Gastrocnemius medialis (tissue), 4 donors: ENCODE data around the gene TMEM87A. TPM values are rescaled to one million over a fixed set of nuclear protein-coding genes. Genes with fewer than 3 reads are reported as not detected.

Experiments
- ATAC-seq, 2 donors: fragments of 150-250 bp; one replicate each; pipeline ENCODE4 v1.9.1; 2016
- DNase-seq, 2 donors: peaks; one replicate each; pipeline ENCODE4 v3.0.0-alpha.2; 2019
- H3K27ac ChIP-seq, 4 donors: fragments of 200-600 bp; sonication (generic); 1 replicate in 1 of 4; 2 replicates in 3 of 4; pipeline ENCODE4 v1.5.1; 2016 to 2018; ENCODE audit warnings: mild to moderate bottlenecking in 2 of 4, moderate library complexity in 1 of 4
- H3K27me3 ChIP-seq, 3 donors: fragments of 200-600 bp; sonication (generic) in 2 of 3; 1 replicate in 1 of 3; 2 replicates in 2 of 3; pipeline versions ENCODE4 v1.5.1 to v1.6.0; 2016 to 2019; ENCODE audit warnings: mild to moderate bottlenecking in 1 of 3, moderate library complexity in 1 of 3
- H3K36me3 ChIP-seq, 2 donors: fragments of 200-600 bp; sonication (generic) in 1 of 2; one replicate each; pipeline ENCODE4 v1.5.1; 2017 to 2018
- H3K4me1 ChIP-seq, 2 donors: fragments of 200-600 bp; sonication (generic) in 1 of 2; one replicate each; pipeline ENCODE4 v1.5.1; 2016 to 2017; ENCODE audit warnings: mild to moderate bottlenecking in 2 of 2
- H3K4me3 ChIP-seq, 4 donors: fragments of 200-600 bp; sonication (generic) in 3 of 4; 1 replicate in 1 of 4; 2 replicates in 3 of 4; pipeline ENCODE4 v1.5.1; 2016 to 2019; ENCODE audit warnings: mild to moderate bottlenecking in 2 of 4
- H3K9me3 ChIP-seq, 3 donors: fragments of 200-600 bp; sonication (generic) in 2 of 3; 1 replicate in 1 of 3; 2 replicates in 2 of 3; pipeline ENCODE4 v1.5.1; 2016 to 2019
- POLR2A ChIP-seq, 2 donors: fragments of 450-650 bp; IDR thresholded peaks; one replicate each; pipeline ENCODE4 v1.6.1; 2017; ENCODE audit warnings: antibody characterized with exemption in 2 of 2, mild to moderate bottlenecking in 2 of 2, moderate library complexity in 2 of 2
- in situ Hi-C, 4 donors: fragments of 200-750 bp; cut with MboI; loops; one replicate each; pipeline versions ENCODE4 v1.15.0 to v1.8.0; 2017; ENCODE audit warnings: low sequenced_read_pairs in 4 of 4
- intact Hi-C: fragments of 100-400 bp; cut with DNase I; formaldehyde crosslinking; loops from one replicate; pipeline ENCODE4 v1.15.1; 2023; ENCODE audit warnings: low total_unique reads
- total RNA-seq, 4 donors: library from RNA; depleted of rRNA; stranded (reverse); fragments of >200 nt; gene quantifications; one replicate each; pipeline versions ENCODE4 v1.1.0 to v1.2.3, GENCODE V29; 2016
- TF ChIP-seq, protein P1 (sequence below), 5 experiments: fragments of 450-650 bp in 3 of 5; fragments of 200-600 bp in 2 of 5; sonication (generic) in 2 of 5; IDR thresholded peaks in 4 of 5; conservative IDR thresholded peaks in 1 of 5; 1 replicate in 4 of 5; 2 replicates in 1 of 5; pipeline ENCODE4 v1.5.1; 2016 to 2019; ENCODE audit warnings: antibody characterized with exemption in 5 of 5, mild to moderate bottlenecking in 3 of 5, moderate library complexity in 3 of 5

TMEM87A gene
- total RNA-seq, 4 donors from 2014 or later: 29.4 to 67.6 (median 37.4) TPM

DNA sequence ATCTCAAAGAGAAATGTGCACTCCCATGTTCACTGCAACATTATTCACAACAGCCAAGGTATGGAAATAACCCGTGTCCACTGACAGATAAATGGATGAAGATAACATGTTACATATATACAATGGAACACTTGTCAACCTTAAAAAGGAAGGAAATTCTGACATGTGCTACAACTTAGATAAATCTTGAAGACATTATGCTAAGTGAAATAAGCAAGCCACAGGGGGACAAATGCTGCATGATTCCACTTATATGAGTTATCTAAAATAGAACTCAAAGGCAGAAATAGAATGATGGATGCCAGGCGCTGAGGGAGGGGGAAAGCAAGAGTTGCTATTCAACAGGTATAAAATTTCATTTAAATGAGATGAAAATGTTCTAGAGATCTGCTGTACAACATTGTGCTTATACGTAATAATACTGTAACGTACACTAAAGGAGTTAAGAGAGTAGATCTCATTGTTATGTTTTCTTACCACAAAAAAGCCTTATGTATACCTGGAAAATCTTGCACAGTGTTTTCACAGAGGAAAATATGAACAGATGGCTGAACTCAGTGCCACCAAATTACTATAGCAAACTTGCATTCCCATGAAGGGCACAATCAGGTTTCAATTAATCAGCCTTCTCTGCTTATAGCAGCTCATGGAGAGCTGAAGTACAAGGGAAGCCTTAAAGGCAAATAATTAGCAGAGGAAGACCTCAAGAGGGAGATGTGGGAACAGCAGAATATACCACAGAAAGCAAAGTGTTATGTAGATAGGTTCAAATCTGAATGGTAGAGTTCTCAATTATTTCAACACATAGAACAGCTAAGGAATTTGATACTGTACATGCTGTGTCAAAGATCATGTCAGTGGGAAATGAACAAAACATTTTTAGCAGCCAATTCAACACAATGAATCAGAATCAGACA lies 57.1 kb downstream of the TMEM87A start:
- no peak for TF ChIP-seq POLR2A (IDR thresholded peaks at IDR 0.05)
- TF ChIP-seq, protein P1, sequence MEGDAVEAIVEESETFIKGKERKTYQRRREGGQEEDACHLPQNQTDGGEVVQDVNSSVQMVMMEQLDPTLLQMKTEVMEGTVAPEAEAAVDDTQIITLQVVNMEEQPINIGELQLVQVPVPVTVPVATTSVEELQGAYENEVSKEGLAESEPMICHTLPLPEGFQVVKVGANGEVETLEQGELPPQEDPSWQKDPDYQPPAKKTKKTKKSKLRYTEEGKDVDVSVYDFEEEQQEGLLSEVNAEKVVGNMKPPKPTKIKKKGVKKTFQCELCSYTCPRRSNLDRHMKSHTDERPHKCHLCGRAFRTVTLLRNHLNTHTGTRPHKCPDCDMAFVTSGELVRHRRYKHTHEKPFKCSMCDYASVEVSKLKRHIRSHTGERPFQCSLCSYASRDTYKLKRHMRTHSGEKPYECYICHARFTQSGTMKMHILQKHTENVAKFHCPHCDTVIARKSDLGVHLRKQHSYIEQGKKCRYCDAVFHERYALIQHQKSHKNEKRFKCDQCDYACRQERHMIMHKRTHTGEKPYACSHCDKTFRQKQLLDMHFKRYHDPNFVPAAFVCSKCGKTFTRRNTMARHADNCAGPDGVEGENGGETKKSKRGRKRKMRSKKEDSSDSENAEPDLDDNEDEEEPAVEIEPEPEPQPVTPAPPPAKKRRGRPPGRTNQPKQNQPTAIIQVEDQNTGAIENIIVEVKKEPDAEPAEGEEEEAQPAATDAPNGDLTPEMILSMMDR (IDR thresholded peaks at IDR 0.05 in 4 of 5, conservative IDR thresholded peaks at IDR 0.05 in 1 of 5): no peak
- Histone ChIP-seq H3K27me3 (no peaks in the 10 kb centered on the region), H3K9me3 (no peaks in the 10 kb centered on the region), H3K4me1 (no peaks in the 10 kb centered on the region), H3K27ac (no peak overlapping the region), H3K4me3 (no peak overlapping the region), H3K36me3 (peaks cover 3 to 60% of the 10 kb centered on the region in 2 donors)
- in situ Hi-C loops (no loop called here), intact Hi-C loops (no loop called here)
- ATAC-seq: peak in 1 of 2 donors; percentile 8
- no peak for DNase-seq

DNA sequence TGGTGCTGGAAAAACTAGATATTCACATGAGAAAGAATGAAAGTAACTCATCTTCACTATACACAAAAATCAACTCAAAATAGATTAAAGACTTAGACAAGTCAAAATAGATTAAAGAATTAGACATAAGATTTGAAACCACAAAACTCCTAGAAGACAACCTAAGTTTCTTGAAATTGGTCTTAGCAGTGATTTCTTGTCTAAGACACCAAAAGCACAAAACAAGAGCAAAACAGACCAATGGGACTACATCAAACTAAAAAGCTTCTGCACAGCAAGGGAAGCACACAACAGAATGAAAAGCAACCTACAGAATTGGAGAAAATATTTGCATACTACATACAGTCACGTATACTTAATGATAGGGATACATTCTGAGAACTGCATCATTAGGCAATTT lies 58.6 kb downstream of the TMEM87A start:
- intact Hi-C loops (no loop called here), in situ Hi-C loops (no loop called here)
- no peaks in the 10 kb centered on the region for H3K4me1 ChIP-seq
- no peaks in the 10 kb centered on the region for H3K9me3 ChIP-seq
- H3K4me3 ChIP-seq: no peak overlapping the region
- peaks cover 3 to 64% of the 10 kb centered on the region in 2 donors for H3K36me3 ChIP-seq
- no peak for TF ChIP-seq POLR2A (IDR thresholded peaks at IDR 0.05)
- TF ChIP-seq, protein P1 (IDR thresholded peaks at IDR 0.05 in 4 of 5, conservative IDR thresholded peaks at IDR 0.05 in 1 of 5): no peak
- no peak overlapping the region for H3K27ac ChIP-seq
- no peak for ATAC-seq
- H3K27me3 ChIP-seq: no peaks in the 10 kb centered on the region
- no peak for DNase-seq

DNA sequence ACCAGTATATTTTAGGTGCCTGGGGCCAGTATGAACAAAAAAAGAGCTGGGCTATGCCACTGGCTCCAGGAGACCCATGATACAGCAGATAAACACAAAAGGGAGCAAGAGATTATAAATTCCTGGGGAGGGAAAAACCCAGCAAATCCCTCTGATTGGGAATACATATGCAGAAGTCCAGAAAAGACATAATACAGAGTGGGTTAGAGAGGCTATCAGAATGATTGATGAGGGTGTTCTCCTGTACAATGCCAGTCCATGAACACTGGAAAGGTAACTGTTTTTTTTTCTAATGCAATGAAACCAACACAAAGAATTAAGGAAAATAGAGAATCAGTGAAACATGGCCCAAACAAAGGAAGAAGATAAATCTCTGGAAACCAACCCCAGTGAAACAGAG lies 59.7 kb downstream of the TMEM87A start:
- intact Hi-C loops: no loop called here
- H3K9me3 ChIP-seq: no peaks in the 10 kb centered on the region
- ATAC-seq: no peak
- H3K36me3 ChIP-seq: peaks cover 0 to 60% of the 10 kb centered on the region in 2 donors
- in situ Hi-C loops: no loop called here
- H3K4me3 ChIP-seq: no peak overlapping the region
- peaks cover 0 to 2% of the 10 kb centered on the region in 2 donors for H3K4me1 ChIP-seq
- no peak for DNase-seq
- no peaks in the 10 kb centered on the region for H3K27me3 ChIP-seq
- no peak overlapping the region for H3K27ac ChIP-seq
- TF ChIP-seq, protein P1 (IDR thresholded peaks at IDR 0.05 in 4 of 5, conservative IDR thresholded peaks at IDR 0.05 in 1 of 5): no peak
- no peak for TF ChIP-seq POLR2A (IDR thresholded peaks at IDR 0.05)

DNA sequence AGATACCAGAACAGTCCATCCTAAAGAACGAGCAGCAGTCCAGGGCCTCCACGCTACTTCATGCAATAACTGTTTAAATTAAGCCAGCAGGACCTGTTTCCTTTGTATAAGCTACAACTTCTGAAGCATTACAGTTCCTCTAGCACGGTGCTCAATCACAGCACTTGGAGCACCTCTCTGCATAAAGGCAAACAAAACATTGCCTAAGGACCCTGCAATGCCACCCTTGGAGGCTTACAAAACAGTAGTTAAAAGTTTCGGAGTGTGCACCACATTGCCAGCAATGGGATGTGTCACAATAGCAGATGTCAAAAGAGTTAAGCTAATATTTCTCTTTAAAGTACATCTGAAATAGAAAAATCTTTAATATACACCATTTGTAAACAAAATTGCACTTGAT lies 62.5 kb downstream of the TMEM87A start:
- peaks cover 0 to 32% of the 10 kb centered on the region in 2 donors for H3K36me3 ChIP-seq
- intact Hi-C loops: no loop called here

More for the DNA sequence above, 62.5 kb downstream of the TMEM87A start:
- Histone ChIP-seq H3K27ac (no peak overlapping the region), H3K4me3 (no peak overlapping the region), H3K27me3 (no peaks in the 10 kb centered on the region), H3K4me1 (peaks cover 16 to 22% of the 10 kb centered on the region in 2 donors), H3K9me3 (no peaks in the 10 kb centered on the region)
- DNase-seq (no peak), ATAC-seq (no peak)
- in situ Hi-C loops: no loop called here
- TF ChIP-seq, protein P1 (IDR thresholded peaks at IDR 0.05 in 4 of 5, conservative IDR thresholded peaks at IDR 0.05 in 1 of 5): no peak
